Stimulated activated CD8-positive, alpha-beta memory T cell treated with anti-CD3 and anti-CD28 coated beads, Interleukin-12 subunit alpha, Interleukin-12 subunit beta, amount 100 ng/mL, for 24 hours (primary cell): Measurements from ENCODE around the gene LCE3D.
"Not testable (repeated sequence)": the region's sequence is repeated elsewhere in the genome, so short reads cannot be mapped to it uniquely, and the experiment has no call there.

Experiments
- DNase-seq: peaks from one replicate; pipeline ENCODE4 v3.0.0-alpha.2; 2020; ENCODE audit errors: extremely low read depth

The LCE3D gene, protein sequence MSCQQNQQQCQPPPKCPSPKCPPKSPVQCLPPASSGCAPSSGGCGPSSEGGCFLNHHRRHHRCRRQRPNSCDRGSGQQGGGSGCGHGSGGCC

DNA sequence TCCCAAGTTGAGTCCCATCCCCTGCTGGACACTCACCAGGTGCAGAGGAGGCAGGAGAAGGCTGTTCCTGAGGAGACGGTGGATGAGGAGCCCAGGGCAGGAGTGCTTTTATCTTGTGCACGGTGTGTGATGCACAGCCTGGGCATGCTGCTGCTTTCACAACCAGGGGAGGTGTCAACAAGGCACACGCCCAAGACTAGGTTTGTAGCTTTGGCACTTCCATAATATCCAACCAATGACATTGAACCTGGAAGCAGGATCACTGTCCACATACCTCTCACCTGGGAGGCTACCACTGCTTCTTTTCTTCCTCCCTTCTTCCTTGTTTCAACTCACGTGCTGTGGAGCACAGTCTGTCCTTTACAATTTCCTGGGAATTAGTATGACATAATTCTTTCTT lies at the start of gene LCE3D:
Gene LCE3D, minus strand, starts transcription at position 84 of the 400 bp plus-strand sequence. CDS start 580 bp downstream, outside the sequence.
- DNase-seq, result no peak

DNA sequence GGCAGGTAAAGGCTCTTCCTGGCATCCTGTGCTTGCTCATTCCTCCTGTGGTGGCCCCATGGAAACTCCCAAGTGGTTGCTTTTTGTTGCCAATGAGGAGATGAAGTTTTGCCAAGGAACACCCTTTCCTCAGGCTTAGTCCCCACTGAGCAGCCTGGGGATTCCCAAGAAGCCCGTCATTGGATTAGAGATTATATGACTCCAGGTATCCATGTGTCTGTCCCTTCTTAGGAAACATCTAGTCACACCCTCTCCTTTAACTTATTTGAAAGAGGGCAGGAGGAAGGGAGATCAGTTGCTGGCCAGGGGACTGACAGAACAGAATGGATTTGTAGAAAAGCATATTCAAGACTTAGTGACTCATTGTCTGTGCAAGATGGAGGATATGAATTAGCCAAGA lies 46.4 kb upstream of the LCE3D start:
- no peak for DNase-seq

DNA sequence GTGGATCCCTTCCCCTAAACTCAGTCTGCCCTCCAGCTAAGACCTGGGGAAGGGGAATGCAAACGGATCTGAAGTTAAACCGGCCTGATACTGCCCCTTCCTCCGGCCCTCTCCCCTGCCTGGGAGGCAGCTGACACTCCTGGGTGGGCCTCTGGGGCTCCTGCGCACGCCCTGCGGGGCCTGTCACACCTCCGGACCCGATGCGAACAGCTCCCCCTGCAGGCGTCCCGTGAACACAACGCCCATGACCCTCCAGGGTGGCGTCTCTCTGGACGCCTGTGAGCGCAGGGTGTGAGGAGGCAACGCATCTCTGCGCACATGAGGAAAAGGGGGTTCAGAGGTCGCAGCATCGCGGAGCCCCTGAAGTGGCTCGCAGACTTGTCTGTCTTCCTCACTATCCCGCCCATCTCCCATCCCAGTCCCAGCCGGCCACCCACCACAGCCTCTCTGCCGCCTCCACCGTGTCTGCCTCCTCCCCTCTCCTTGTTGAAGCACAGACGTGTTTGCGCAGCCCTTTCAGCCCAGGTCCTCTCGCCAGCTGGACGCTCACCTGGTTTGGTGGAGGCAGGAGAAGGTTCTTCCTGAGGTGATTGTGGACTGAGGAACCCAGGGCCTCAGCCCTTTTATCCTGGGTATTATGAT lies 43.0 kb upstream of the LCE3D start:
- DNase-seq, result no peak

GRCh38 chr1:152622803-152623202 lies 42.5 kb upstream of the LCE3D start, which contains the start of gene LCE3A:
TSS of gene LCE3A (minus strand) at chr1:152623103. CDS start at chr1:152623103, 0 bp downstream.
- DNase-seq, result no peak

- DNase-seq, result no peak
These were observed 41.7 kb upstream of the LCE3D start for GRCh38 chr1:152621993-152622392.

DNA sequence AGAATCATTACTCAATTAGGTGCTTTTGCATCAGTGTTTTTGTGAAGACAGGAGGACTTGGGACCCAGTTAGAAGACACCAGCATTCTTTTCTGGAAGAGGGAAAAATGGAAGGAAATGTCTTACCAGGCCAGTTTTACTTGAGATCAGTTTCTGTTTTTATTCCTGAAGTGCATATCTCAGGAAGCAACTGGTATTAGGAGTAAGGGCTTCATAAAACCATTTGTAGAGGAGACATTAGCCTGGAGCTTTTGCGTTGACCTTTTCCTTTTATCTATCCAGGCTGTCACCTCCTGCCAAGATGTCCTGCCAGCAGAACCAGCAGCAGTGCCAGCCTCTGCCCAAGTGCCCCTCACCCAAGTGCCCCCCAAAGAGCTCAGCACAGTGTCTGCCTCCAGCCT lies 33.2 kb upstream of the LCE3D start, which contains the start of gene LCE3B:
Gene LCE3B, plus strand, starts transcription at position 301 of the 400 bp plus-strand sequence. Its CDS starts 0 bp downstream, at position 301.
- DNase-seq, result no peak

- DNase-seq, result no peak
These were observed 19.6 kb upstream of the LCE3D start, which contains the start of gene LCE3C for GRCh38 chr1:152599934-152600333. TSS of gene LCE3C (plus strand) at chr1:152600234. CDS start at chr1:152600732, 498 bp downstream.

GRCh38 chr1:152596986-152597385 lies 16.7 kb upstream of the LCE3D start:
- no peak for DNase-seq

- DNase-seq, result no peak
These were observed 5.3 kb upstream of the LCE3D start for GRCh38 chr1:152585586-152585985.

GRCh38 chr1:152582647-152583046 lies 2.3 kb upstream of the LCE3D start:
- DNase-seq, result no peak

GRCh38 chr1:152579526-152579925 lies 790 bp downstream of the LCE3D start:
- DNase-seq, result not testable (repeated sequence)

GRCh38 chr1:152577168-152577567 lies 3.1 kb downstream of the LCE3D start:
- no peak for DNase-seq

- no peak for DNase-seq
These were observed 13.6 kb downstream of the LCE3D start, which contains the start of gene LCE3E for GRCh38 chr1:152566681-152567080. TSS of gene LCE3E (minus strand) at chr1:152566780. CDS start at chr1:152566208, 572 bp downstream.

- DNase-seq, result no peak
These were observed 14.6 kb downstream of the LCE3D start for GRCh38 chr1:152565535-152566215.

DNA sequence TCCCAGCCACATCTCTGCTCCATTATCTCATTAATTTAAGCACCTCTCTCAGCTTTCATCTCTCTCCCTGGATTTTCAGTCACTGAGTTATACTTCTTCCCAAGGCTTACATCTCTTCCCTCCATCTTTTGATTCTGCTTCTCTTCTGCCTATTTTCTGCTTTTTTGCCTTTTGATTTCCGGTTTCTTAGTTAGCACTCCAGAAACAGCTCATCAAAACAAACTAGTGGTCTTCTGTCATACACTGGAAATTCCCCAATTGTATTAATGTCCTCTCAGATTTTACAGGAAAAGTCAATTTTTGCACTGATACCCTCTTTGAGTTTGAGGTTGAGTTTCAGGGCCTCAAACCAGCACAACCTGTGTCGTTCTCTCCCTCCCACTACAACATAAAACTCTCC lies 15.2 kb downstream of the LCE3D start:
- DNase-seq, result no peak

DNA sequence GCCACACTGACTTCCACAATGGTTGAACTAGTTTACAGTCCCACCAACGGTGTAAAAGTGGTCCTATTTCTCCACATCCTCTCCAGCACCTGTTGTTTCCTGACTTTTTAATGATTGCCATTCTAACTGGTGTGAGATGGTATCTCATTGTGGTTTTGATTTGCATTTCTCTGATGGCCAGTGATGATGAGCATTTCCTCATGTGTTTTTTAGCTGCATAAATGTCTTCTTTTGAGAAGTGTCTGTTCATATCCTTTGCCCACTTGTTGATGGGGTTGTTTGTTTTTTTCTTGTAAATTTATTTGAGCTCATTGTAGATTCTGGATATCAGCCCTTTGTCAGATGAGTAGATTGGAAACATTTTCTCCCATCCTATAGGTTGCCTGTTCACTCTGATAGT lies 32.0 kb downstream of the LCE3D start:
- DNase-seq, result not testable (repeated sequence)

- DNase-seq, result no peak
These were observed 33.6 kb downstream of the LCE3D start for GRCh38 chr1:152546704-152547103.

DNA sequence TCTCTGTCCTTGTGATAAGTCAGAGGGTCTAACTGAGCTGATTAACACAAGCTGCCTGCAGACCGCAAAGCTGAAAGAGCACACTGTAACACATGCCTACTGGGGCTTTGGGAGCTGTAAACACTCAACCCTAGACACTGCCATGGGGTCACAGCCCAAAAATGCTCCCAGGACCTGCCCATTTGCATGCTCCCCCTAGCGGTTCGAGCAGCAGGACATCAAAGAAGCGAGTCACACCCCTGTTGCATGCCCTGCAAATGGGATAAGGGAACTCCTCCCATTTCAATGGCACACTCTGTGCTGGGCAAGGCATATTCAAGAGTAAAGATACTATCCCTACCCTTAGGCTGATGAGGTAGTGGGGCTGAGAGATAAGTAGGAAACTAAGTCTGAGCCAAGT lies 36.5 kb downstream of the LCE3D start:
- no peak for DNase-seq

DNA sequence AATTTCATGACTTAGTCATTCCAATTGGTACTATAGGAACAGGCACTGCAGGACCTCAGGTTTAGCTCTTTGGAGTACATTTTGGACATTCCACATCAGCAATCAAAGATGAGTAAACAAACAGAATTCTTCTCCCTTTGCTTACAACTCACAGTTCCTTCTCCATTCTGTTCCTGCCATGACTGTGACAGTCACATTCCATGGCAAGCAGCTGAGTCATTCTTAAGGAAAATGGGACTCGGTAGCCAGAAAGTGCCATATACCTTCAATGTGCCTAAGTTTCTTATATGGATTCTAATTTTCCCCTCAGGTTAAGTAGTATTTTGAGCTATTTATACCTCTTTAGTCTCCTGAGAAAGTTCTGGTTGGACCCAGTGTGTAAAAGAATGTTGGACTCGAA lies 40.4 kb downstream of the LCE3D start:
- no peak for DNase-seq

DNA sequence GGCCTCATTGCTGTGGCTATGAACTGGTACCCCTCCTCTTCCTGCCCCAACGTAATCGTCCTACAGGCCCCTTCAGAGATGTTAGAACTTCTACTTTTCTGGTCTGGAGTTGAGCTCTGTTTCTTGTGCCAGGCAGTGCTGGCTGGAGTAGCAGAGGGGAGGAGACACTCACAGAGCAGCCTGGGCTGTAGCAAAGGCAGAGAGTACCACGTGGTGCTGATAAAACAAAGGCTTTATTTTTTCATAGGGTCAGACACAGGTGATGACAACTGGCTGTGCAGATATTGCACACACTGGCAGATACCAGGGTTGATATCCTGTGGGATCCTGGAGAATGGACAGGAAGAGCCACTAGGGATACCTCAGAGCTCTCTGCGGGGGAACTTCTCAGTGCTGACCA lies 42.8 kb downstream of the LCE3D start:
- no peak for DNase-seq

DNA sequence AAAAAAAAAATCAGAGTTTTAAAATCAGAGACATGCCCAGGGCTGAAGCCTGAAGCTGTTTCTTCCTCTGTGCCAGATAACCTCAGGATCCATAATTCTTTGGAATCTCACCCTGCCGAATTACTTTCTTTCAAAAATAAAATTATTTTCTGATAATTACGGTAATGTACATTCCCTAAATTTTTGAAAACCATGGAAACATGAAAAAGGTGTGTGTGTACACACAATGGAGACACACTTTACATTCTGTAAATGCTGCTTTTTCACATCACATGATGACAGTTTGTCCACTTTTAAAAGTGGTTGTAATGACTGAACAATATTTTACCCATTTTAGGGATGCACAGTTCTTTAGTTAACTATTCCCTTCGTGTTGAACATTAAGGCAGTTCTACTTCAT lies 44.5 kb downstream of the LCE3D start:
- no peak for DNase-seq

- DNase-seq, result no peak
These were observed 46.9 kb downstream of the LCE3D start for GRCh38 chr1:152533327-152533938.
